Gastrocnemius medialis (tissue), 4 donors: ENCODE results near the gene GINS2. TPM values are rescaled to one million over a fixed set of nuclear protein-coding genes. Genes with fewer than 3 reads are reported as not detected.

ENCODE experiments used
- ATAC-seq, 2 donors: fragments of 150-250 bp; one replicate each; pipeline ENCODE4 v1.9.1; 2016
- DNase-seq, 2 donors: peaks; one replicate each; pipeline ENCODE4 v3.0.0-alpha.2; 2019
- H3K27ac ChIP-seq, 4 donors: fragments of 200-600 bp; sonication (generic); 1 replicate in 1 of 4; 2 replicates in 3 of 4; pipeline ENCODE4 v1.5.1; 2016 to 2018; ENCODE audit warnings: mild to moderate bottlenecking in 2 of 4, moderate library complexity in 1 of 4
- H3K27me3 ChIP-seq, 3 donors: fragments of 200-600 bp; sonication (generic) in 2 of 3; 1 replicate in 1 of 3; 2 replicates in 2 of 3; pipeline versions ENCODE4 v1.5.1 to v1.6.0; 2016 to 2019; ENCODE audit warnings: mild to moderate bottlenecking in 1 of 3, moderate library complexity in 1 of 3
- H3K36me3 ChIP-seq, 2 donors: fragments of 200-600 bp; sonication (generic) in 1 of 2; one replicate each; pipeline ENCODE4 v1.5.1; 2017 to 2018
- H3K4me1 ChIP-seq, 2 donors: fragments of 200-600 bp; sonication (generic) in 1 of 2; one replicate each; pipeline ENCODE4 v1.5.1; 2016 to 2017; ENCODE audit warnings: mild to moderate bottlenecking in 2 of 2
- H3K4me3 ChIP-seq, 4 donors: fragments of 200-600 bp; sonication (generic) in 3 of 4; 1 replicate in 1 of 4; 2 replicates in 3 of 4; pipeline ENCODE4 v1.5.1; 2016 to 2019; ENCODE audit warnings: mild to moderate bottlenecking in 2 of 4
- H3K9me3 ChIP-seq, 3 donors: fragments of 200-600 bp; sonication (generic) in 2 of 3; 1 replicate in 1 of 3; 2 replicates in 2 of 3; pipeline ENCODE4 v1.5.1; 2016 to 2019
- POLR2A ChIP-seq, 2 donors: fragments of 450-650 bp; IDR thresholded peaks; one replicate each; pipeline ENCODE4 v1.6.1; 2017; ENCODE audit warnings: antibody characterized with exemption in 2 of 2, mild to moderate bottlenecking in 2 of 2, moderate library complexity in 2 of 2
- in situ Hi-C, 4 donors: fragments of 200-750 bp; cut with MboI; loops; one replicate each; pipeline versions ENCODE4 v1.15.0 to v1.8.0; 2017; ENCODE audit warnings: low sequenced_read_pairs in 4 of 4
- intact Hi-C: fragments of 100-400 bp; cut with DNase I; formaldehyde crosslinking; loops from one replicate; pipeline ENCODE4 v1.15.1; 2023; ENCODE audit warnings: low total_unique reads
- total RNA-seq, 4 donors: library from RNA; depleted of rRNA; stranded (reverse); fragments of >200 nt; gene quantifications; one replicate each; pipeline versions ENCODE4 v1.1.0 to v1.2.3, GENCODE V29; 2016
- TF ChIP-seq, protein P1 (sequence below), 5 experiments: fragments of 450-650 bp in 3 of 5; fragments of 200-600 bp in 2 of 5; sonication (generic) in 2 of 5; IDR thresholded peaks in 4 of 5; conservative IDR thresholded peaks in 1 of 5; 1 replicate in 4 of 5; 2 replicates in 1 of 5; pipeline ENCODE4 v1.5.1; 2016 to 2019; ENCODE audit warnings: antibody characterized with exemption in 5 of 5, mild to moderate bottlenecking in 3 of 5, moderate library complexity in 3 of 5

GINS2 gene
- total RNA-seq, 4 donors from 2014 or later: 0.33 to 1.6 (median 1.6) TPM; not detected in 1

- intact Hi-C loops: loop anchor here (1.0 to 2.0 kb wide), 2 partner anchors 59 to 100 kb away; no protein-coding TSS in a partner anchor
- ATAC-seq (no peak), DNase-seq (no peak)
- Histone ChIP-seq H3K4me3 (no peak overlapping the region), H3K4me1 (peaks cover 20 to 23% of the 10 kb centered on the region in 2 donors), H3K9me3 (no peaks in the 10 kb centered on the region), H3K36me3 (peaks cover 0 to 71% of the 10 kb centered on the region in 2 donors), H3K27me3 (no peaks in the 10 kb centered on the region), H3K27ac (peak overlapping the region; percentile 41 to 62 (median 56))
- TF ChIP-seq POLR2A (IDR thresholded peaks at IDR 0.05): no peak
- TF ChIP-seq, protein P1, sequence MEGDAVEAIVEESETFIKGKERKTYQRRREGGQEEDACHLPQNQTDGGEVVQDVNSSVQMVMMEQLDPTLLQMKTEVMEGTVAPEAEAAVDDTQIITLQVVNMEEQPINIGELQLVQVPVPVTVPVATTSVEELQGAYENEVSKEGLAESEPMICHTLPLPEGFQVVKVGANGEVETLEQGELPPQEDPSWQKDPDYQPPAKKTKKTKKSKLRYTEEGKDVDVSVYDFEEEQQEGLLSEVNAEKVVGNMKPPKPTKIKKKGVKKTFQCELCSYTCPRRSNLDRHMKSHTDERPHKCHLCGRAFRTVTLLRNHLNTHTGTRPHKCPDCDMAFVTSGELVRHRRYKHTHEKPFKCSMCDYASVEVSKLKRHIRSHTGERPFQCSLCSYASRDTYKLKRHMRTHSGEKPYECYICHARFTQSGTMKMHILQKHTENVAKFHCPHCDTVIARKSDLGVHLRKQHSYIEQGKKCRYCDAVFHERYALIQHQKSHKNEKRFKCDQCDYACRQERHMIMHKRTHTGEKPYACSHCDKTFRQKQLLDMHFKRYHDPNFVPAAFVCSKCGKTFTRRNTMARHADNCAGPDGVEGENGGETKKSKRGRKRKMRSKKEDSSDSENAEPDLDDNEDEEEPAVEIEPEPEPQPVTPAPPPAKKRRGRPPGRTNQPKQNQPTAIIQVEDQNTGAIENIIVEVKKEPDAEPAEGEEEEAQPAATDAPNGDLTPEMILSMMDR (IDR thresholded peaks at IDR 0.05 in 4 of 5, conservative IDR thresholded peaks at IDR 0.05 in 1 of 5): no peak
- in situ Hi-C loops: no loop called here
Observed at GRCh38 chr16:85659336-85659735, 29.4 kb downstream of the GINS2 start.

- in situ Hi-C loops: no loop called here
- no peak for ATAC-seq
- Histone ChIP-seq H3K4me1 (peaks cover 14 to 21% of the 10 kb centered on the region in 2 donors), H3K27me3 (no peaks in the 10 kb centered on the region), H3K36me3 (peaks cover 0 to 65% of the 10 kb centered on the region in 2 donors), H3K9me3 (no peaks in the 10 kb centered on the region), H3K27ac (peak overlapping the region in 1 of 4 donors; percentile 62), H3K4me3 (no peak overlapping the region)
- no peak for DNase-seq
- TF ChIP-seq, protein P1 (IDR thresholded peaks at IDR 0.05 in 4 of 5, conservative IDR thresholded peaks at IDR 0.05 in 1 of 5): no peak
- intact Hi-C loops: loop anchor here (1.0 to 2.0 kb wide), 2 partner anchors 60 to 101 kb away; no protein-coding TSS in a partner anchor
Observed at GRCh38 chr16:85658504-85659326, 30.0 kb downstream of the GINS2 start.

GRCh38 chr16:85657996-85658395 lies 30.8 kb downstream of the GINS2 start:
- in situ Hi-C loops (no loop called here), intact Hi-C loops (loop anchor here (2.0 kb wide), 1 partner anchor 61 kb away; no protein-coding TSS in a partner anchor)
- Histone ChIP-seq H3K36me3 (peaks cover 0 to 58% of the 10 kb centered on the region in 2 donors), H3K9me3 (no peaks in the 10 kb centered on the region), H3K27me3 (no peaks in the 10 kb centered on the region), H3K4me3 (no peak overlapping the region), H3K27ac (no peak overlapping the region), H3K4me1 (peaks cover 17 to 21% of the 10 kb centered on the region in 2 donors)
- DNase-seq: no peak
- TF ChIP-seq POLR2A (IDR thresholded peaks at IDR 0.05): no peak
- TF ChIP-seq, protein P1 (IDR thresholded peaks at IDR 0.05 in 4 of 5, conservative IDR thresholded peaks at IDR 0.05 in 1 of 5): no peak
- no peak for ATAC-seq

DNA sequence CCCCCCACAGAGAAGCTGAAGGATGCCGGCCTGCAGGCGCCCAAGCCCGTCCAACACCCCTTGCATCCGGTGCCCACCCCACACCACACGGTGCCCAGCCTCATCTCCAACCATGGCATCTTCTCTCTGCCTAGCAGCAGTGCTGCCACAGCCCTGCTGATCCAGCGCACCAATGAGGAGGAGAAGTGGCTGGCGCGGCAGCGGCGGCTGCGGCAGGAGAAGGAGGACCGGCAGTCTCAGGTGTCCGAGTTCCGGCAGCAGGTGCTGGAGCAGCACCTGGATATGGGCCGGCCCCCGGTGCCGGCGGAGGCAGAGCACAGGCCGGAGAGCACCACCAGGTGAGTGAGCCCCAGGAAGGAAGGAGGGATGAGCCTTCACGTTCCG lies 31.5 kb downstream of the GINS2 start:
- TF ChIP-seq, protein P1 (IDR thresholded peaks at IDR 0.05 in 4 of 5, conservative IDR thresholded peaks at IDR 0.05 in 1 of 5): no peak
- no peak for TF ChIP-seq POLR2A (IDR thresholded peaks at IDR 0.05)
- intact Hi-C loops: no loop called here
- Histone ChIP-seq H3K27ac (peak overlapping the region in 1 of 4 donors; percentile 43), H3K27me3 (no peaks in the 10 kb centered on the region), H3K36me3 (peaks cover 0 to 55% of the 10 kb centered on the region in 2 donors), H3K4me1 (peaks cover 17 to 21% of the 10 kb centered on the region in 2 donors), H3K4me3 (no peak overlapping the region), H3K9me3 (no peaks in the 10 kb centered on the region)
- ATAC-seq (no peak), DNase-seq (no peak)
- in situ Hi-C loops: no loop called here
